Pancreas (tissue), 10 donors: Measurements from ENCODE around the gene ACY1. TPM values are rescaled to one million over a fixed set of nuclear protein-coding genes. Genes with fewer than 3 reads are reported as not detected.

ENCODE experiments used
- ATAC-seq, 4 donors: fragments of 200-7000 bp; cut with Tn5 transposase; one replicate each; pipeline versions ENCODE4 v1.8.0 to v1.9.1; 2020; ENCODE audit warnings: mild to moderate bottlenecking in 4 of 4, moderate library complexity in 4 of 4
- DNase-seq, 6 donors: peaks; one replicate each; pipeline ENCODE4 v3.0.0-alpha.2; 2020
- FAIRE-seq: peaks from 2 replicates; lab custom pipeline; 2012; peaks lifted over from hg19 to GRCh38; lab: Jason Lieb, UNC
- H3K27ac ChIP-seq, 4 donors: fragments of 200-600 bp; sonication (generic); 1 replicate in 3 of 4; 2 replicates in 1 of 4; pipeline versions ENCODE4 v1.5.0 to v1.8.0; 2020
- H3K27me3 ChIP-seq, 4 donors: fragments of 200-600 bp; one replicate each; pipeline ENCODE4 v1.8.0; 2021
- H3K36me3 ChIP-seq, 3 donors: fragments of 200-600 bp; sonication (generic) in 1 of 3; one replicate each; pipeline versions ENCODE4 v1.5.0 to v1.8.0; 2020 to 2021
- H3K4me1 ChIP-seq, 3 donors: fragments of 200-600 bp; one replicate each; pipeline ENCODE4 v1.8.0; 2021
- H3K4me3 ChIP-seq, 4 donors: fragments of 200-600 bp; sonication (generic) in 2 of 4; one replicate each; pipeline versions ENCODE4 v1.5.0 to v1.8.0; 2020 to 2021
- H3K9me3 ChIP-seq, 4 donors: fragments of 200-600 bp; one replicate each; pipeline ENCODE4 v1.8.0; 2021
- CTCF ChIP-seq, 4 donors: fragments of 200-600 bp; sonication (generic) in 3 of 4; IDR thresholded peaks; one replicate each; pipeline versions ENCODE4 v1.5.0 to v1.8.0; 2021; ENCODE audit warnings: antibody characterized with exemption in 4 of 4
- WGBS, 2 donors: extraction: QIAGEN DNeasy Blood & Tissue Kit; methylation state at CpG; one replicate each; pipeline ENCODE4 v1.1.7; 2013; 5-methylcytosine and 5-hydroxymethylcytosine counted together
- intact Hi-C, 3 donors: fragments of 100-400 bp; cut with DNase I; formaldehyde crosslinking; loops; one replicate each; pipeline versions ENCODE4 v1.11.1 to v1.14.2; 2022
- polyA plus RNA-seq, 2 donors: library from polyadenylated mRNA; stranded (reverse); fragments of 200-250 nt; gene quantifications; one replicate each; pipeline ENCODE4 v1.2.3, GENCODE V29; 2013
- total RNA-seq, 6 donors: library from RNA; stranded (reverse); fragmentation: NEBNext Ultra II Directional in 4 of 6; extraction: Animal tissue kit (Norgen Biotek cat#: 25700) in 4 of 6; gene quantifications; one replicate each; pipeline versions ENCODE4 v1.2.1 to v1.2.4, GENCODE V29; 2021 to 2023
- donor health status: healthy with polysubstance abuse.
- donor health status: DM: no; HTN: no; CAD: no; lungs with moderate emphysema.
- donor health status: DM: no; HTN: no; CAD: no.
- donor health status: control.
- donor health status: control.
- donor health status: Bipolar disorder and iron deficiency.
- donor health status: DM: yes; HTN: yes; CAD: no.
- donor health status: DM: no; HTN: no; CAD: no.
- donor health status: DM: no; HTN: no; CAD: no.
- donor health status: DM: yes; HTN: yes; CAD: no.

ACY1 gene
- total and polyA plus RNA-seq, 8 donors: 5.7 to 21.5 (median 15.6) TPM

GRCh38 chr3:52023101-52023770, 39.9 kb downstream of the ACY1 start:
- intact Hi-C loops: no loop called here
- no peaks in the 10 kb centered on the region for H3K27me3 ChIP-seq
- no peaks in the 10 kb centered on the region for H3K36me3 ChIP-seq
- DNase-seq (no peak), FAIRE-seq (no peak), ATAC-seq (no peak)
- H3K9me3 ChIP-seq: no peaks in the 10 kb centered on the region
- H3K4me1 ChIP-seq: no peaks in the 10 kb centered on the region
- no peak overlapping the region for H3K4me3 ChIP-seq
- no peak for TF ChIP-seq CTCF (IDR thresholded peaks at IDR 0.05)
- no peak overlapping the region for H3K27ac ChIP-seq
- 78 to 91% methylated on average over 3 of the region's 3 CpGs for WGBS, 2 donors

GRCh38 chr3:52023860-52024764, 40.8 kb downstream of the ACY1 start:
- H3K4me3 ChIP-seq: no peak overlapping the region
- H3K9me3 ChIP-seq: no peaks in the 10 kb centered on the region
- ATAC-seq: no peak
- TF ChIP-seq CTCF (IDR thresholded peaks at IDR 0.05): no peak
- no peak for DNase-seq
- no peak overlapping the region for H3K27ac ChIP-seq
- no peaks in the 10 kb centered on the region for H3K36me3 ChIP-seq
- no peaks in the 10 kb centered on the region for H3K27me3 ChIP-seq
- H3K4me1 ChIP-seq: no peaks in the 10 kb centered on the region
- intact Hi-C loops: no loop called here
- FAIRE-seq: no peak
- 71% methylated on average over 8 of the region's 8 CpGs for WGBS, 2 donors

GRCh38 chr3:52024765-52025452, 41.6 kb downstream of the ACY1 start:
- no peak for ATAC-seq
- TF ChIP-seq CTCF (IDR thresholded peaks at IDR 0.05): no peak
- no peaks in the 10 kb centered on the region for H3K9me3 ChIP-seq
- DNase-seq: no peak
- intact Hi-C loops: no loop called here
- H3K4me3 ChIP-seq: no peak overlapping the region
- no peaks in the 10 kb centered on the region for H3K27me3 ChIP-seq
- H3K4me1 ChIP-seq: no peaks in the 10 kb centered on the region
- 79 to 81% methylated on average over 6 of the region's 6 CpGs for WGBS, 2 donors
- H3K27ac ChIP-seq: no peak overlapping the region
- H3K36me3 ChIP-seq: no peaks in the 10 kb centered on the region
- FAIRE-seq: no peak

GRCh38 chr3:52025453-52025852, 42.1 kb downstream of the ACY1 start:
- no peak overlapping the region for H3K4me3 ChIP-seq
- H3K9me3 ChIP-seq: no peaks in the 10 kb centered on the region
- WGBS, 2 donors: 63 to 81% methylated on average over 7 of the region's 7 CpGs
- H3K27me3 ChIP-seq: no peaks in the 10 kb centered on the region
- DNase-seq: no peak
- TF ChIP-seq CTCF (IDR thresholded peaks at IDR 0.05): no peak
- H3K36me3 ChIP-seq: no peaks in the 10 kb centered on the region
- no peak for FAIRE-seq
- no peaks in the 10 kb centered on the region for H3K4me1 ChIP-seq
- intact Hi-C loops: no loop called here
- H3K27ac ChIP-seq: no peak overlapping the region
- peak in 1 of 4 donors; percentile 38 for ATAC-seq
